RWPE2 (cell line): ENCODE data around the gene MICA.
"Not testable (repeated sequence)": the region's sequence is repeated elsewhere in the genome, so short reads cannot be mapped to it uniquely, and the experiment has no call there.

Experiments used
- ATAC-seq: fragments of 200-7000 bp; cut with Tn5 transposase; 3 replicates; pipeline ENCODE4 v1.9.1; 2021; ENCODE audit warnings: low read depth
- DNase-seq: peaks from one replicate; pipeline ENCODE4 v3.0.0-alpha.2; 2020; ENCODE audit warnings: low spot score
- H3K27ac ChIP-seq: fragments of 450-650 bp; 2 replicates; pipeline ENCODE4 v1.5.1; 2017; ENCODE audit warnings: mild to moderate bottlenecking; ENCODE audit not compliant: poor library complexity, severe bottlenecking
- H3K27me3 ChIP-seq: fragments of 250-450 bp; sonication (Bioruptor Pico); 2 replicates; pipeline ENCODE4 v1.5.1; 2021; ENCODE audit warnings: mild to moderate bottlenecking, moderate library complexity; ENCODE audit not compliant: insufficient read depth, poor library complexity, severe bottlenecking
- H3K36me3 ChIP-seq: fragments of 250-450 bp; sonication (Bioruptor Pico); 2 replicates; pipeline ENCODE4 v1.5.1; 2020; ENCODE audit warnings: low read depth, mild to moderate bottlenecking, moderate library complexity
- H3K4me1 ChIP-seq: fragments of 250-450 bp; sonication (Bioruptor Pico); 2 replicates; pipeline ENCODE4 v1.5.1; 2021; ENCODE audit warnings: mild to moderate bottlenecking, moderate library complexity; ENCODE audit not compliant: insufficient read depth, poor library complexity, severe bottlenecking
- H3K4me3 ChIP-seq: fragments of 250-450 bp; sonication (Bioruptor Pico); 2 replicates; pipeline ENCODE4 v1.5.1; 2021; ENCODE audit warnings: mild to moderate bottlenecking, moderate library complexity; ENCODE audit not compliant: severe bottlenecking
- H3K9me3 ChIP-seq: fragments of 250-450 bp; sonication (Bioruptor Pico); 2 replicates; pipeline ENCODE4 v1.5.1; 2021; ENCODE audit warnings: mild to moderate bottlenecking, moderate library complexity; ENCODE audit not compliant: severe bottlenecking
- CTCF ChIP-seq: fragments of 450-650 bp; IDR thresholded peaks from one replicate; pipeline ENCODE4 v1.5.1; 2017; ENCODE audit warnings: mild to moderate bottlenecking, moderate library complexity; ENCODE audit not compliant: poor library complexity, severe bottlenecking

MICA gene

GRCh38 chr6:31381666-31382065, 21.7 kb upstream of the MICA start:
- no peak for TF ChIP-seq CTCF
- DNase-seq (no peak), ATAC-seq (no peak)
- Histone ChIP-seq H3K4me3 (no peak overlapping the region), H3K9me3 (no peaks in the 10 kb centered on the region), H3K27ac (no peak overlapping the region), H3K36me3 (no peaks in the 10 kb centered on the region), H3K27me3 (peaks cover 6% of the 10 kb centered on the region), H3K4me1 (no peaks in the 10 kb centered on the region)

DNA sequence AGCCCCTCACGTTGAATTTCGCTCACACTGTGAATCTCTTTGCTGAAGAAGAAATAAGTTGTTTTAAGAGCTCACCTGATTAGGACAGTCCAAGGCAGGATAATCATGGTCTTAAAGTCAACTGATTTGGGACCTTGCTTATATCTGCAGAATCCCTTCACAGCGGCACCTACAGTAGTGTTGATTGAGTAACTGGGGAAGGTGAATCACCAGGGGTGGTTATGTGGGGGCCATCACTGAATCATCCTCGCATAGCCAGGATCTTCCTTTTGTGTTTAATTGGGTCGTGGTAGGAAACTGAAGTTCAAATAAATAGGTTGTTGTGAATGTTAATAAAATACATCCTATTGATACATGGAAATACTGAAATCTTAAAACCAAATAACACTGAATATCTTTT, 20.2 kb upstream of the MICA start:
- H3K4me3 ChIP-seq = no peak overlapping the region
- H3K27ac ChIP-seq = no peak overlapping the region
- H3K27me3 ChIP-seq = peaks cover 5% of the 10 kb centered on the region
- no peaks in the 10 kb centered on the region for H3K36me3 ChIP-seq
- no peak for DNase-seq
- no peaks in the 10 kb centered on the region for H3K9me3 ChIP-seq
- no peaks in the 10 kb centered on the region for H3K4me1 ChIP-seq
- no peak for TF ChIP-seq CTCF
- peak; percentile 98 for ATAC-seq

DNA sequence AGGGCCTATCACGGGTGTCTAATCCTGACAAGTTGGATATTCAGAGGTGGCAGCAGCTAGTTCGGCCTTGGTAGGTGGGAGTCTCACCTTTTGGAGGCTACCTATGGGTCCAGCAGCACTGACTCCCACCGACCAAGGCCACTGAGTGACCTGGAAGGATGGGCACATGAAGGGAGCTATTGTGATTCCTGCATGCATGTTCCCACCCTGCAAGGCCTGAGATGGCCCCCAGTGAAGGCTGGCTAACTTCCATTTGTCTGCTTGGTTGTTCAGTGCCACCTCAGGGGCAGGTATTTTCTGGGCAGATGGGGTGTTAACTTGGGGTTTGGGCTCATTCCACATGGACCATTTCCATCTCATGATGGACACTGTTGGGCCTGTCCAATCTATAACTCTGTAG, 18.4 kb upstream of the MICA start:
- no peaks in the 10 kb centered on the region for H3K36me3 ChIP-seq

GRCh38 chr6:31386099-31386498, 17.3 kb upstream of the MICA start:
- no peak for DNase-seq
- no peaks in the 10 kb centered on the region for H3K4me1 ChIP-seq
- H3K27me3 ChIP-seq = no peaks in the 10 kb centered on the region
- TF ChIP-seq CTCF = no peak
- H3K36me3 ChIP-seq = no peaks in the 10 kb centered on the region
- H3K9me3 ChIP-seq = no peaks in the 10 kb centered on the region
- no peak for ATAC-seq
- no peak overlapping the region for H3K27ac ChIP-seq
- no peak overlapping the region for H3K4me3 ChIP-seq

More for the DNA sequence above, 18.4 kb upstream of the MICA start:
- no peak for ATAC-seq
- no peak for DNase-seq
- Histone ChIP-seq H3K27ac (no peak overlapping the region), H3K4me1 (no peaks in the 10 kb centered on the region), H3K4me3 (no peak overlapping the region), H3K9me3 (no peaks in the 10 kb centered on the region), H3K27me3 (no peaks in the 10 kb centered on the region)
- no peak for TF ChIP-seq CTCF

- H3K4me3 ChIP-seq = no peak overlapping the region
- H3K4me1 ChIP-seq = no peaks in the 10 kb centered on the region
- ATAC-seq (no peak), DNase-seq (no peak)
- H3K27me3 ChIP-seq = no peaks in the 10 kb centered on the region
- TF ChIP-seq CTCF = no peak
- H3K27ac ChIP-seq = no peak overlapping the region
- no peaks in the 10 kb centered on the region for H3K36me3 ChIP-seq
- no peaks in the 10 kb centered on the region for H3K9me3 ChIP-seq
Measured at GRCh38 chr6:31386977-31387376, 16.4 kb upstream of the MICA start.

DNA sequence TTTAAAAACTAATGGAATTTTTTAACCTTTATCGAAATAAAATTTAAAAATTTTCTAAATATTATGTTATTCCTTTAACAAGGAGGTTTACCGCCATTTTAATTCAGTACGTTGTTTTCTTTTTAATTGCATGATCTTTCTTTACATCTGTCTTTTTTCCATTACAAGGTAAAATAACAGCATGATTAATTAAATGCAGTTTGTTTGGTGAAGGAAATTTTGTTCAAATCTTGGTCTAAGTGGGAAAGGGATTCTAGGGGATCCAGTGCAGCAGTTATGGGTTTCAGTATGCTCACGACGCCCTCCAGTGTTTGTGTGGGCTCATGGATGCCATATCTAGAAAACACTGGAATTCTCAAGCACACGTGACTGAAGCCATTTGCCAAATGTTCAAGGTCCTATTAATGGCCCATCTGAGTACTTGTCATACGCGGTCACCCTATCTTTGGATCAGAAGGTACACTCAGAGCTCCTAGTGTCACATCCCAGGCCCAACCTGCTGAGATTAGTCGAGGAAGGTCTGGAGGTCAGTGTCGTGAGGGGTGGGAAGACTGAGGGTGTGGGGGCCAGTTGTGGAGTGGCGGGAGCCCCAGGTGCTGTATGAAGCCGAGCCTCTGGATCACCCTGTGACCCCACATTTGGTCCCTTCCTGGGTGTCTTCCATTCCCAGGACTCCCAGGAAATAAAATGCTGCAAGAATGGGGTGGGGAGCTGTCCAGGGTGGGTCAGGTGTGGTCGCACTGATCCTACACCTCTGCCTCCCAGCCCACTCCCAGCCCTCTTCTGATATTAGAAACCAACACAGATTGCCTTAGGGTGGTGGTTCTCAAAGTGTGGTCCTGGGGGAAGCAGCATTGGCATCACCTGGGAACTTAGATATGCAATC, 14.2 kb upstream of the MICA start:
- not testable (repeated sequence) for H3K4me1 ChIP-seq, DNase-seq
- 0 out of 3 replicates have a peak, but pooled peaks have one; percentile 35 for ATAC-seq

GRCh38 chr6:31389802-31390132, 13.6 kb upstream of the MICA start:
- H3K36me3 ChIP-seq, H3K4me3 ChIP-seq, DNase-seq, H3K27me3 ChIP-seq, H3K27ac ChIP-seq, H3K9me3 ChIP-seq, H3K4me1 ChIP-seq, ATAC-seq: not testable (repeated sequence)

More for the DNA sequence above, 14.2 kb upstream of the MICA start:
- not testable (repeated sequence) for H3K27me3 ChIP-seq, H3K9me3 ChIP-seq, H3K27ac ChIP-seq, H3K4me3 ChIP-seq, H3K36me3 ChIP-seq
